GM19023 (cell line): ENCODE data around the gene RAB11FIP3.
"Not testable (repeated sequence)": the region's sequence is repeated elsewhere in the genome, so short reads cannot be mapped to it uniquely, and the experiment has no call there.

ENCODE experiments used
- ATAC-seq: cut with Tn5 transposase; IDR thresholded peaks from one replicate; pipeline ENCODE4 v1.9.1; 2021; ENCODE audit warnings: mild to moderate bottlenecking, moderate library complexity; ENCODE audit not compliant: unreplicated experiment

Gene RAB11FIP3, protein sequence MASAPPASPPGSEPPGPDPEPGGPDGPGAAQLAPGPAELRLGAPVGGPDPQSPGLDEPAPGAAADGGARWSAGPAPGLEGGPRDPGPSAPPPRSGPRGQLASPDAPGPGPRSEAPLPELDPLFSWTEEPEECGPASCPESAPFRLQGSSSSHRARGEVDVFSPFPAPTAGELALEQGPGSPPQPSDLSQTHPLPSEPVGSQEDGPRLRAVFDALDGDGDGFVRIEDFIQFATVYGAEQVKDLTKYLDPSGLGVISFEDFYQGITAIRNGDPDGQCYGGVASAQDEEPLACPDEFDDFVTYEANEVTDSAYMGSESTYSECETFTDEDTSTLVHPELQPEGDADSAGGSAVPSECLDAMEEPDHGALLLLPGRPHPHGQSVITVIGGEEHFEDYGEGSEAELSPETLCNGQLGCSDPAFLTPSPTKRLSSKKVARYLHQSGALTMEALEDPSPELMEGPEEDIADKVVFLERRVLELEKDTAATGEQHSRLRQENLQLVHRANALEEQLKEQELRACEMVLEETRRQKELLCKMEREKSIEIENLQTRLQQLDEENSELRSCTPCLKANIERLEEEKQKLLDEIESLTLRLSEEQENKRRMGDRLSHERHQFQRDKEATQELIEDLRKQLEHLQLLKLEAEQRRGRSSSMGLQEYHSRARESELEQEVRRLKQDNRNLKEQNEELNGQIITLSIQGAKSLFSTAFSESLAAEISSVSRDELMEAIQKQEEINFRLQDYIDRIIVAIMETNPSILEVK

GRCh38 chr16:425082-425718 lies at the start of gene RAB11FIP3:
RAB11FIP3 (plus strand) TSS chr16:425649; CDS start chr16:426007, 358 bp downstream.
- ATAC-seq = peak; percentile 83

DNA sequence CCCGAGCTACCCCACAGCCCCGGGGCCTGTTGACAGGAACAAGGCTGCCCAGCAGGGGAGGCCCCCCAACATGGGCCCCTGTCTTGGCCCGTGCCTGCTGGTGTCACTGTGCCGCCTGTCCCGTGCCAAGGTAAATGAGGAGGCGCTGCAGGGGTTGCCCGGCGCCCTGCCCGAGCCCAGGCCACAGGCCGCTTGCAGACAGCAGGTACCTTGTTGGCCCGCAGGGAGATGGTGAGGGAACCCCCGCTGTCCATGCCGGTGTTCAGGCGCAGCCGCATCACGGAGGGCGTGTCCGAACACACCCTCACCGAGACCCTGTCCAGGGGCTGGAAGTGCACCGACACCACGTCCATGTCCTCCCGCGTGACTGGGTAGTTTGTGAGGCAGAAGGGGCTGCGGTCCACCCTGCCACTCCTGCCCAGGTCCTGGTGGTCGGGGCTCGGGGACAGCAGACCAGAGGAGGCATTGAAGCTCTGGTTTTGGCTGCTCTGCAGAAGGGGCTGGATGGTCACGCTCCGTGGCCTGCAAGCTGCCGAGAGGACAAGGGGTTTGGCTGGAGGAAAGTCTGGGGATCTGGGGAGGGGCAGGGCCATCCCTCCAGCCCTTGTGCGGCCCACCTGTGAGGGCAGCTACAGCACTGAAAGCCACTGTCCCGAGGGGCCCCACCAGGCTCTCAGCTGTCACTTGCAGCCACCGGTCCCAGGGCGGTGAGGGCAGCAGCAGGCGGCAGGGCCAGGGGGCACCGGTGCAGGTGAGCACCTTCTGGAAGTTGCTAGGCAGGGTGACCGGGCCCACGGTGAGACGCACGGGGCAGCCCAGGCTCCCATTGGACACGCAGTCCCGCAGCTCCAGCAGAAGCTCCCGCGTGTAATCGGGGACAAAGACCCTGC lies 49.3 kb upstream of the RAB11FIP3 start:
- no peak for ATAC-seq

DNA sequence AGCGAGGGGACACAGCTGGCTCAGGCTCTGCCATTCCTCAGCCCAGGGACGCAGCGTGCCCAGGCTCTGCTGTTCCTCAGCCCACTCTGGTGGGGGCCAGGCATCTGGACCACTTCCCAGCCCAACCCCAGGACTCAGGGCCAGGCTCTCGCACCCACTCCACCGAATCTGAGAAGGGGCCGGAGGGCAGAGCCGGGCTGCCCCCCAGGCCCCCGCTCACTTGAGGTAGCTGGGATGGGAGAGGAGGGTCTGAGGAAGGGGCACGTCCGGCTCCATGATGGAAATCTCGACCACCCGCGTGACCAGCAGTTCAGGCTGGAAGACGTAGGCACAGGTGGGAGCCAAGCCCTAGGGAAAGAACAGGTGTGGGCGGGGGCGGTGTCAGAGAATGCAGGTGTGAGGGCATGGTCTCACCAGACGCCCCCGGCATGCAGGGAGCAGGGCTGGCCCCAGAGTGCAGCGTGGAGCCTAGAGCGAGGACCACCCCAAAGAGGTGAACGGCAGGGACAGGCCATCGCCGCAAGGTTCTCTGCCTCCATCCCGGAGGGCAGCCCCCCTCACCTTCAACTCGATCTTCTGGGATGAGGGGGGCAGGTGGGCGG lies 48.5 kb upstream of the RAB11FIP3 start:
- no peak for ATAC-seq

DNA sequence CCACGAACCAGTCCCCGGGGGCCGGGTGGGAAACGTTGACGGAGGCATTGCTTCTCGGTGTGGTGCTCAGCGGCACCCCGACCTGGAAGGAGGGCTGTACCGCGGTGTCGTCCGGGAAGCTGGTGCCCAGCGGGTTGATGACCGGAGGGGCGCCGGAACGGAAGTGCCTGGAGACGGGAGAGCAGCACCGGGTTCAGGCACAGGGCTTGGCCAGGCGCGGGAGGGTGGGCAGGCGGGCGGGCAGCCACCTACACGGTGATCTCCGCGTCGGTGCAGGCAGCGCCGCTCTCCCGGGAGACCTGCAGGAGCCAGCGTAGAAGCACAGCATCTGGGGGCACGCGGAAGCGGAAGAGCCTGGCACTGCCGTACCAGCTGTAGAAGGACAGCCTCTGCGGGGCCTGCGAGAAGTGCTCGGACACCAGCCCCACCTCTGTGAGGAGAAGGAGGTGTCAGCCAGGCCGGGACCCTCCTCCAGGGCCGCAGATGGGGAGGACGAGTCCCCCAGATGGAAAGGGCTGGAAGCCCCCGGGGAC lies 48.0 kb upstream of the RAB11FIP3 start:
- ATAC-seq = no peak

DNA sequence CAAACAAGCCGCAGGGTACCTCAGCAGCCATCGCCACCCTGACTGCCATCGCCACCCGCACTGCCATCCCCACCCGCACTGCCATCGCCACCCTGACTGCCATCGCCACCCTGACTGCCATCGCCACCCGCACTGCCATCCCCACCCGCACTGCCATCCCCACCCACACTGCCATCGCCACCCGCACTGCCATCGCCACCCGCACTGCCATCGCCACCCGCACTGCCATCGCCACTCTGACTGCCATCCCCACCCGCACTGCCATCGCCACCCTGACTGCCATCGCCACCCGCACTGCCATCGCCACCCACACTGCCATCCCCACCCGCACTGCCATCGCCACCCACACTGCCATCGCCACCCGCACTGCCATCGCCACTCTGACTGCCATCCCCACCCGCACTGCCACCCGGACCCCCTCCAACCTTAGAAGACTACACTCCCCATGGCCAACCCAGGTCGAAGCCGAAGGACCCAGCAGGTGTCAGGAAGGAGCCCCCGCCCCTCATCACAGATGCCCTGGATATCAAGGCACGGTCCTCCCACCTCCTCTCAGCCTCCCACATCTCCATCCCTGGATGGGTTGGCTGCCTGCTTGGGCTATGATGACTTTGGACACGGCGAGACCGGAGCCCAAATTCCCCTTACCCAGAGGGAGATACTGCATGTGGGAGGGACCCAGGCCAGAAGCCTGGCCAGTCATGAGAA lies 47.2 kb upstream of the RAB11FIP3 start:
- ATAC-seq = not testable (repeated sequence)

- no peak for ATAC-seq
These were observed 46.6 kb upstream of the RAB11FIP3 start for GRCh38 chr16:378821-379182.

DNA sequence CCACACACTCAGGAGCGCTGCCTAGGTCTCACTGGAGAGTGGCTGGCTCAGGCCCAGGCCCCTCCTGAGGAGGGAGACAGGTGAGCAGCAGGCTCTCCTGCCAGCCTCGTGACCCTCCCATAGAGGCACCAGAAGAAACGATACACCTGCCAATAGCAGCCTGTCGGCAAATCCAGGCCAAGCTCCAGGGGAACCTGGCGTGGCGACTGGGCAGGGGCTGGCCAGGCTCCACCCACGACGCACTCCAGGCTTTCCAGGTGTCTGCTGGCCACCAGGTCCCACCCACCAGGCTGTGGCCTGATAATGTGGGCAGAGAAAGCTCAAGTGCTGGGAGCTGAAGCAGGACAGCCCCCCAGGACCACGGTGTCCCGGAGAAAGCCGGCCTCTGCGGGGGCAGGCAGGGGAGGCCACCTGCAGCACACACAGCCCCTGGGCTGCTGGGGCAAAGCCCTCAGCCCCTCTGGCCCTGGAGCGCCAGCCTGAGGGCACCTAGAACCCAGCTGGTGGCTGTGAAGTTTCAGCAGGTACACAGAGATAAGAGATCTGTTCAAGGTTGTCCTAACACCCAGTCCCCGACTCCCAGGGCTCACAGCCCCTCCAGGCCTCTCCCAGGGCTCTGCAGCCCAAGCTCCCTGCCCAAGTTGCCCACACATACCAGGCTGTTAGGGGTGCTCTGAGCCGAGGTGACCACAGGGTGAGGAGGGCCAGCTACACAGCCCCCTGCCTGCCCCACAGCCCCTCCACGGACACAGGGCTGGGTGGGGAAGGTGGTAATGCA lies 46.1 kb upstream of the RAB11FIP3 start:
- ATAC-seq = no peak

DNA sequence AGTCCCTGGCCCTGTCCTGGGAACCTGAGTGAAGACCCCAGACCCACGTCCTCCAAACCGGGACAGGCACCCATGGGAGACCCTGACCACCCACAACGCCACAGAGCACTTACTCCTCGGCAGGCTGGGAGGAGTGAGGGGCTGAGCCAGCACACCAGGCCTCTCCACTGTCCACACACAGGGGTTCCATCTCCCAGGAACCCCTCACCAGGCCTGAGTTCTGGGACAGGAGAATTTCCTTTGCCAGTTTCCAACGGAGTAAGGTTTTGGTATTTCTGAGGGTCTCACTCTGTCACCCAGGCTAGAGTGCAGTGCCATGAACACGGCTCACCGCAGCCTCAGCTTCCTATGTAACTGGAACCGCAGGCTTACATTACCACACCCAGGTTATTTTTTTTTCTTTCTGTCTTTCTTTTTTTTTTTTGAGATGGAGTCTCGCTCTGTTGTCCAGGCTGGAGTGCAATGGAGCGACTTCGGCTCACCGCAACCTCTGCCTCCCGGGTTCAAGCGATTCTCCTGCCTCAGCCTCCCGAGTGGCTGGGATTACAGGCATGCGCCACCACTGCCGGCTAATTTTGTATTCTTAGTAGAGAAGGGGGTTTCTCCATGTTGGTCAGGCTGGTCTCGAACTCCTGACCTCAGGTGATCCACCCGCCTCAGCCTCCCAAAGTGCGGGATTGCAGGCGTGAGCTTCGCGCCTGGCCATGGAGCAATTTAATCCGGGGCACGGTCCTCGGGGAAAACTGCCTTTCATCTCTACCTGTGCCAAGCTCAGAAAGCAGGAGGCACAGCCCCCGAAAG lies 45.3 kb upstream of the RAB11FIP3 start:
- no peak for ATAC-seq

- no peak for ATAC-seq
These were observed 44.8 kb upstream of the RAB11FIP3 start for GRCh38 chr16:380762-381011.

GRCh38 chr16:381012-381788 lies 44.2 kb upstream of the RAB11FIP3 start:
- peak; percentile 26 for ATAC-seq

GRCh38 chr16:381789-382717 lies 43.4 kb upstream of the RAB11FIP3 start, which contains the start of gene PGAP6:
PGAP6 (minus strand) TSS chr16:381978; CDS start chr16:381821, 157 bp downstream.
- ATAC-seq = peak; percentile 53

- ATAC-seq = no peak
These were observed 42.0 kb upstream of the RAB11FIP3 start for GRCh38 chr16:383326-384051.

- no peak for ATAC-seq
These were observed 38.8 kb upstream of the RAB11FIP3 start for GRCh38 chr16:386641-387156.

GRCh38 chr16:387761-388666 lies 37.4 kb upstream of the RAB11FIP3 start:
- not testable (repeated sequence) for ATAC-seq
